Sciatic nerve (tissue), 2 donors: Measurements from ENCODE around the gene ZNF625. TPM values are rescaled to one million over a fixed set of nuclear protein-coding genes. Genes with fewer than 3 reads are reported as not detected.

ENCODE experiments used
- ATAC-seq: fragments of 200-7000 bp; cut with Tn5 transposase; one replicate; pipeline ENCODE4 v1.9.1; 2020; ENCODE audit warnings: mild to moderate bottlenecking, moderate library complexity
- DNase-seq: peaks from one replicate; pipeline ENCODE4 v3.0.0-alpha.2; 2020; ENCODE audit warnings: low spot score
- intact Hi-C: fragments of 100-400 bp; cut with DNase I; formaldehyde crosslinking; loops from one replicate; pipeline ENCODE4 v1.14.2; 2022
- total RNA-seq: library from RNA; stranded (reverse); fragmentation: NEBNext Ultra II Directional; extraction: Animal tissue kit (Norgen Biotek cat#: 25700); gene quantifications from one replicate; pipeline ENCODE4 v1.2.1, GENCODE V29; 2021
- donor health status: DM: no; HTN: no; CAD: no.
- donor health status: DM: no; HTN: no; CAD: no.

Gene ZNF625
- 7.3 TPM for total RNA-seq

DNA sequence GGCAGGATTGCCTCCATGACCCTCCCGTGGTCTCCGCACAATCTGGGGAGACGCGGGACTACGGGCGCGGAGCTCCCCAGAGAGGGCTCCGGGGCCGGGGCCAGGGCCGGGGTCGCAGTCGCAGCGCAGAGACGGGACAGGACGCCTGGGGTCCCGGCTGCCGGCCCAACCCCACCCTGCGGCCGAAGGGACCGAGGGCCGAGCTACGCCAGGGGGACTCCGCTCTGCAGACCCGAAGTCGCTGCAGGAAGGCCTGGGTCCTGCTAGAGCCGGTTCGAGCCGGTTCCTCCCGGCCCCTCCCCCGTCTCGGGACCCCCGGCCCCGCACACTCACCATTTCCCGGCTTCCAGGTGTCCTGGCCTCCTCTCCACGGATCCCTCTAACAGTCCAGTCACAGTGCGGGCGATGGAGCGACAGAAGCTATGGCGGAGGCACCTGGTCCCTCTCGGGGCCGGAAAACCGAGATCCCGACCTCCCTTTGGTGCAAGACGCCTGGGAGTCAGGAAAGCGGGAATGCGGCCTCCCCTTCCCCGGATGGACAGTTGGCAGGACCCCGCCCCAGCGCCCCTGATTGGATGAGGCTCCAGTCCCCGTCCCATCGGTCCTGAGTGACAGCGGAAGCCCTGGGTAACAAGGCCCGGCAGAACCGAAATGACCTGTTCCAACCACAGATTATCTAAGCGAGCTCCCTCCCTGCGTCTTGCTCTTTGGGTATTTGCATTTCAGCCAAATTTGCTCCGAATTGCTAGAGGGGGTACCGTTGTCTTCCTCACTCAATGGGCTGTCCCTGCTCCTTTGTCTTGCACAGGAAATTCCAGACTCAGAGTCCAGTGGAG, at the start of gene ZNF625:
TSS of gene ZNF625 (minus strand) at position 512 of the 836 bp plus-strand sequence. CDS start at position 336, 176 bp downstream.
- ATAC-seq: peak; percentile 97
- intact Hi-C loops: no loop called here
- DNase-seq: peak; percentile 88

DNA sequence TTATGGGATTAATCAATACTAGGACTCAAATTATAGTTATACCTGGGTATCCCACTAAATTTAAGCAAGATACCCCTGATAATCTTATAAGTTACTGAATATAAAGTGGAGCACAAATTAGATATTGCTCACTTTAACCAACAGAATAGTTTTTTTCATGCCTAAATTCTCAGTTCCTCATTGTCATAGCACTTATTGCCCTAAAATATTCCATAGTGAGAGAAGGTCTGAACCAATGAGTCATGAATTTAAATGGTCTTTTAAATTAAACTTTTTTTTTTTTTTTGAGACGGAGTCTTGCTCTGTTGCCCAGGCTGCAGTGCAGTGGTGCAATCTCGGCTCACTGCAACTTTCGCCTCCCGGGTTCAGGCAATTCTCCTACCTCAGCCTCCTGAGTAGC, 48.8 kb upstream of the ZNF625 start:
- DNase-seq (no peak), ATAC-seq (no peak)
- intact Hi-C loops: no loop called here

DNA sequence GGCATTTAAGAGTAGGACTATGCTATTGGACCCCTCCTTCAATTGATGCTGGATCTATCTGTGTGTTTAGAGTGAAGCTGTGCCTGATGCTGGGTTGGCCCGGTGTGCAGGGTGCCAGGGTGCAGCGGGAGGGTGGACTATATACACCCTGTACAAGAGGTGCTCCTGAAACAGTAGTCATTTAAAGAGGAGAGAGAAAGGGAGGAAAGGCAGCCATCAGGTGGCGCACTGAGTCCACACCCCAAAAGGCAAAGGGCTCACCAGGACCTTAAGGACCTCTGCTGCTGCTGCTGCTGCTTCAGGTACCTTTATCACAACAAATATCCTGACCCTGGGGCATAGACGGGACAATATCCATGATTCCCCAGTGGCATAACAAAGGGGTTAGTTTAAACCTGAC, 45.7 kb upstream of the ZNF625 start:
- ATAC-seq: no peak
- intact Hi-C loops: no loop called here
- DNase-seq: no peak

DNA sequence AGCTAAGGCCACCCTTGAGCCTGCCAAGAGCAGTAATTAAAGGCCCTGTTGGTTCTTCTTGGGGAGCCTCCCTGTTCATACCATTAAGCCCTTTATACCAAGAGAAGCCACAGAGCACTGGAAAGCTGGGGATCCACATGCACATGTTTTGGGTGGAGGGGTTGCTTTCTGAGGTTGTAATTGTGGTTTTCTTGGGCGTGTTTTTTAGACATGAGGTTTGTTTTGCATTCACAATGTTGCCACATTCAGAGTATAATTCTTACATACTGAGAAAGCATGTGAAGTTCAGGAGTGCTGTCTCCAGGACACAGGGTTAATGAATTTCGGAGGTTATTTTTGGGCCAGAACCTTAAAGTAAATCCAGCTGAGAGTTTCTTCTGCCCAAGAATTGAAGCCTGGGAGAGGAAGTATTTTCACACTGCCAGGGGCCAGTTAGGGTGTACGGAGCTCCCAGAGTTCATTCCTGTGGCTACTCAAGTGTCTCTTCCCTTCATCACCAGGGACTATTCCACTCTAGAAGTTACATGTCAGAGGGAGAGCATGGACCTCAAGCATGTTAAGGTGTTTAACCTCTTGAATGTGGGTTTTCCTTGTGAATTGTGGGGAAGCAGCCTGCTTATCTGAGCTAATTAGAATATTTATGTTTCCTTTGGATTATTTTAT, 43.4 kb upstream of the ZNF625 start:
- ATAC-seq: no peak
- DNase-seq: no peak
- intact Hi-C loops: no loop called here

DNA sequence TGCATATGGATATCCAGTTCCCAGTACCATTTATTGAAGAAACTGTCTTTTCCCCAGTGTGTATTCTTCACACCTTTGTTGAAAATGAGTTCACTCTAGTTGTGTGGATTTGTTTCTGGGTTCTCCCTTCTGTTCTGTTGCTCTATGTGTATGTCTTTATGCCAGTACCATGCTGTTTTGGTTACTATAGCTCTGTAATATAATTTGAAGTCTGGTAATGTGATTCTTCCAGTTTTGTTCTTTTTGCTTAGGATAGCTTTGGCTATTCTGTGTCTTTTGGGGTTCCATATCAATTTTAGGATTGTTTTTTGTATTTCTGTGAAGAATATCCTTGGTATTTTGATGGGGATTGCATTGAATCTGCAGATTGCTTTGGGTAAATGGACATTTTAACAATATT, 41.6 kb upstream of the ZNF625 start:
- no peak for DNase-seq

DNA sequence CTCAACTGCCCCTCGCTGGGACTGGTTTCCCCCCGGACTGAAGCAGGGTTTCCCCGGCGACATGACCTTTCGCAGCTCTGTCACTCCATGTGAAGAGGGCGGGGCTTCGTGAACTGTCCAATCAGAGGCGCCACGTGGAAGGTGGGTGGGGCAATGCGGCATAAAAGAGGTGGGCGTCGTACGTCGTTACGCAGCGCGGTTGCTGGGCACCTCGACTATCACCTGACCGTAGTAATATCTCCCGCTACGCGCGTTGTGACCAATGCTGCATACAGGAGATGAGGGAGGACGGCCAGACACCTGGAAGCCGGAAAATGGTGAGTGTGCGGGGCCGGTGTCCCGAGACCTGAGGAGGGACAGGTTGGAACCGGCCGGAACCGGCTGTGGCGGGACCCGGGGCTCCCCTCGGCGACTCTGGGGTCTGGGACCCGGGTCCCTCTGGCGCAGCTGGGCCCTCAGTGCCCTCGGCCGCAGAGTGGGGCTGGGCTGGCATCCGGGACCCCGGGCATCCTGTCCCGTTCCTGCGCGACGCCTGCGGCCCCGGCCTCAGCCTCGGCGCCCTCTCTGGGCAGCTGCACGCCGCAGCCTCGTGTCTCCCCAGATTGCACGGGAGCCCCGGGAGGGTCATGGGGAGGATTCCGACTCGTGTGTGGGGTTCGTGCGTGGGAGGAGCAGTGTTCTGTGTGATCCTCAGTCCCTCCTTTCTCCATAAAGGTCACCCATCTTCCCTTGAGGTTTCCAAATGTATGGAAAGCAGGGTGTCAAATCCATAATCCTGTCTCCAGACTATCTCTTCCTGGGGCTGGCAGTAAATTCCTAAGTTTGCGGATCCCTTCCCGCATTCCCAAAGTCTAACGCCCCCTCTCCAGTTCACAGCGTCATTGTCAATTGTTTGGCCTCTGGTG, 38.5 kb upstream of the ZNF625 start:
- peak; percentile 83 for DNase-seq
- intact Hi-C loops: no loop called here
- ATAC-seq: peak; percentile 87

More for the DNA sequence above, 41.6 kb upstream of the ZNF625 start:
- intact Hi-C loops: no loop called here
- no peak for ATAC-seq

DNA sequence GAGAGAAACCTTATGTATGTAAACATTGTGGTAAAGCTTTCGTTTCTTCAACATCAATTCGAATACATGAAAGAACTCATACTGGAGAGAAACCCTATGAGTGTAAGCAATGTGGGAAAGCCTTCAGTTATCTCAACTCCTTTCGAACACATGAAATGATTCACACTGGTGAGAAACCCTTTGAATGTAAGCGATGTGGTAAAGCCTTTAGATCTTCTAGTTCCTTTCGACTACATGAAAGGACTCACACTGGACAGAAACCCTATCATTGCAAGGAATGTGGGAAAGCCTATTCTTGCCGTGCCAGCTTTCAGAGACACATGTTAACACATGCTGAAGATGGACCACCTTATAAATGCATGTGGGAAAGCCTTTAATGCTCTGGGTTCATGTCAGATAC, 31.1 kb upstream of the ZNF625 start:
- DNase-seq (no peak), ATAC-seq (no peak)
- intact Hi-C loops: no loop called here

DNA sequence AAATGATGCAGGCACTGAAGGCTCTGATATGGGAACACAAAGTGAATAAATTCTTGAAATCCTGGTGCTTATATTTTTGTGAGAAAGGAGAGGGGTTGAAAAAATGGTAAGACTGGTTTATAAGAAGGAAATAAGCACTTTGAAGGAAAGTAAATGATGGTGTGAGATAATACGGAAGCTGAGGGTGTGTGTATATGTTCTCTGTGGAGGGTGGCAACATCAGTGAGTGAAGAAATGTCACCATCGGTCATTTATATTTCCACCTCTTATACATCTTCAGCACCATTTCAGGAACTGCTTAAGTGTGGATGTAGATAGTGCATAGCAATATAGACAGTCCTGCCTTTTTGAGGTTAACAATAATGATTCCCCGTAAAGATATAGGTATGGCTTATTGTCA, 23.8 kb upstream of the ZNF625 start:
- no peak for DNase-seq
- intact Hi-C loops: no loop called here
- ATAC-seq: no peak

DNA sequence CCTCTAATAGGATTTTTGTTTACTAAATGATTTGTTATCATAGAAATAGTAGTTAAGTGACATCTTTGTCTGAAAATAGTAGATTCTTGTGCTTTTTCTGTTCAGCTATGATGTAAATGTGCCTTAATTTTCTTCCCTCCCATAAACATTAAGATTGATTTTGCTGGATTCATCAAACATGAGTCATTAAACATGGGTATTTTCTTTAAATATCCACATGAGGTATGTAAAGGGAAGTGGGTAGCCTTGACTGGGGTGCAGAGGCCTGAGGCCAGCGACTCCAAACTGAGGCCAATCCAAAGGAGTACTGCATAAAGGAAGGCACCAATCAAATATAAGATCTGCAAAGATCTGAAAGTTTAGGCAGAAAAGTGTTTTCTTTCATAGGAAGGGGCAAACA, 10.1 kb upstream of the ZNF625 start:
- no peak for ATAC-seq
- DNase-seq: no peak
- intact Hi-C loops: no loop called here

DNA sequence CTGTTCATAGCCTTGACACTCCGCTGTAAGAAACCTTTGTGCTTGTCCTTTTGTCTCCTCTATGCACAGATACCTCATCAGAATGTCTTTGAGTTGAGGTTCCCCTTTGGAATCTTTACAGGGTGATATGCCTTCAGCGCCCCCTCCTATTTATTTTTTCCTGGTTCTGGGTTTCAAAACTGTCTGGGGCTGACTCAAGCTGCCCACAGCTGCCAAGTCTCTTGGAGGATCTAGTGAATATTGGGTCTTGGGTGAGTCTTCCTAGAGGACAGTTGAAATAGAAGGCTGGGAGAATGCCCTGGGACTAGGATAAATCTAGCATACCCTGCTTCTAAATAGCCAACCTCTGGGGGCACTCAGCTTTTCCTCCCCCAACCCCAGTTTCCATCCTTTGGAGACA, 7.3 kb upstream of the ZNF625 start:
- intact Hi-C loops: loop anchor here (1.0 kb wide), 1 partner anchor 18 kb away; no protein-coding TSS in a partner anchor
- no peak for ATAC-seq

DNA sequence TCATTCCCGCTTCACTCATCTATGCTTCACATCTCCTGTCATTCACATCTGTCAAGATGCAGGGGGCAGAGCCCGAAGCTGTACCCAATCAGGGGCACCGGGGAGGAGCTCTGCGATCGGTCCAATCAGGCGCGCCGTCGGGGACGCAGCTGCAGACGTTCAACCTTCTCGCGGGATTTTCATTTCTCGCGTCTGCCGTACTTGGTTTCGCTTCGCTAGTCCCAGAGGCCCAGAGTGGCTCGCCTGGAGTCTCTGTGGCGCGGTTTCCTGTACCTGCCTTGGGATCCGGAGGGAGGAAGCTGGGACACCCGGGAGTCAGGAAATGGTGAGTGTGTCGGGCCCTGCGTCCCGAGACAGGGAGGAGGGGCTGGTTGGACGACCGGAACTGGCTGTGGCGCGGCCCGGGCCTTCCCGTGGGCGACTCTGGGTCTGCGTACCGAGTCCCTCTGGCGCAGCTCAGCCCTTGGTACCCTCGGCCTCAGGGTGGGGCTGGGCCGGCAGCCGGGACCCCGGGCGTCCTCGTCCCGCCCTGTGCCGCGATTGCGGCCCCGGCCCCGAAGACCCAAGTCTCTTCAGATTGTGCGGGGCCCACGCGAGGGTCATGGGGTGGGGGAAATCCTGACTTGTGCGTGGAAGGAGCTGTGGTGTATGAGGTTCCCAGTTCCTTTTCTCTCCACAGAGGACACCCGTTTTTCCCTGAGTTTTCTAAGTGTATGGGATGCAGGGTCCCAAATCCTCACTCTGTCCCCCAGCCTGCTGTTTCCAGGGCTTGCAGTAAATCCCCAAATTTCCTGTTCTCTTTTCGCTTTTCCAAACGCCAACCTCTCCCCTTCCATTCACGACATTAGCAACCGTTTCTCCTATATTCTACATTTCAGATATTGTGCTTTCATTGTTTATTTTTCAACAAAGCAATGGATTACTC, 6.6 kb upstream of the ZNF625 start, which contains the start of gene ZNF136:
TSS of gene ZNF136 (plus strand) at position 215 of the 925 bp plus-strand sequence. CDS start at position 323, 108 bp downstream.
- intact Hi-C loops: no loop called here
- DNase-seq (peak; percentile 96), ATAC-seq (peak; percentile 100)

More for the DNA sequence above, 7.3 kb upstream of the ZNF625 start:
- no peak for DNase-seq

DNA sequence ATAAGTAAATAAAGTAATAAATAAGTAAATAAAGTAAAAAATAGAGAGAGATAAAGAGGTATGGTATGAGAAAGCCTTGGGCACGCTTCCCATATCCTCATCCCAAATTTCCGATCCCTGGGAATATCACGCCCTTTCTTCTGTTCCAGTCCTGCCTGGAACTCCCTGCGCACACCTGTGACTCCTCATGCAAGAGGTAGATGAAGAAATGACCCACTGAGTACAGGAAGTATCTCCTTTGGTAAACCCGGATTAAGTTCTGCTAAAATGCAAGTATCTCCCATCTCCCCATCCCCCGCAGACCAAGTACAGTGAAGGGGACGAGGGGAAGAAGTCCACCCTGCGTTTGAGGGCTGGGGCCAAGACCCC, 6.0 kb upstream of the ZNF625 start:
- no peak for ATAC-seq
- no peak for DNase-seq
- intact Hi-C loops: no loop called here

DNA sequence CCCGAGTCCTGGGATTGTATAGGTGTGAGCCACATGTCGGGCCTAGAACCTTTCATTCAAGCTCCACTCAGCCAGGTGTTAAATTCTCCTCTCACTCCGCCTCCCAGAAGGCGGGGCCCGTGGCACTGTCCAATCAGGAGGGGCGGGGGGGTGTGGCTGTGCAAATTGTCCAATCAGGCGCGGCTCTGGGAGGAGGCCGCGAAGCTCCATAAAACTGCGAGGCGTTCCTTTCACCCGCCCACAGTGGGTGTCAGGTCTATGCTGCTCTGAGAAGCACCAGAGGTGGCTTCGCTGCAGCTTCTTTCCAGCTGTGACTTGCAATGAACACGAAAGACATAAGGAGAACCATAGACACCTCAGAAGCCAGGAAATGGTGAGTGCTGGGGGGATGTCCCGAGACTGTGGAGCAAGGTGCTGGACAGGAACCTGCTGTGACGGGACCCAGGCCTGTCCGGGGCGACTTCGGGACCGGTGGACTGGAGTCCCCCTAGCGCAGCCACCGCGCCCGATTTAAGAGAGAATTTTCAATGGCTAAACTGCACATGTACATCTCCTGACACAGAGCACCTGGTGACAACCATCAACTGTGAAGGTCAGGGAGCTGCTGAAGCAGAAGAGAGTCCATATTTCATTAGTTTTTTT, 3.4 kb upstream of the ZNF625 start:
- no peak for DNase-seq
- ATAC-seq: no peak
- intact Hi-C loops: no loop called here

DNA sequence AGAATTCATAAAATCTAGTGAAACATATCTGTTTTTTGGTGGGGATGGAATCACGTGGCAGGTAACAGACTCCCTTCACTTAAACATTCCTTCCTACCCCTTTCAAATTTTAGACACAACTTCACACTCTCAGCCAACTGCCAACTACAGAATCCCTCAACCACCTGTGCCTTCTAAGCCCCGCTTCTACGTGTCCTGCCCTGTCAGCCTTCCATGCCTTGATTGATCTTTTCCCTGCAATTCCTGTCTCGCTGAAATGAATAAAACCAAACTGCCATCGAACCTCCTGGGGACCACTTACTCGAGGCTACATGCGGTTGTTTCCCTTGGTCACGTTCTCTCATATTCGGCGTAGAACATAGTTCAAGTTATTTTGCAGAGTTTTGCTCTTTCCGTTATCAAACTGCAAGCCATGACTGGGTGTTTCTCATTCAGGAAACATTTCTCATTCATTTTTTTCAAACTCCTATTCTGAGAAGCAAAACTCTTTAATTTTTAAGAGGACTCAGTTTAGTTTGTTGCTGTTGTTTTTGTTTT, 1.1 kb downstream of the ZNF625 start:
- intact Hi-C loops: no loop called here
- no peak for ATAC-seq
- DNase-seq: no peak

DNA sequence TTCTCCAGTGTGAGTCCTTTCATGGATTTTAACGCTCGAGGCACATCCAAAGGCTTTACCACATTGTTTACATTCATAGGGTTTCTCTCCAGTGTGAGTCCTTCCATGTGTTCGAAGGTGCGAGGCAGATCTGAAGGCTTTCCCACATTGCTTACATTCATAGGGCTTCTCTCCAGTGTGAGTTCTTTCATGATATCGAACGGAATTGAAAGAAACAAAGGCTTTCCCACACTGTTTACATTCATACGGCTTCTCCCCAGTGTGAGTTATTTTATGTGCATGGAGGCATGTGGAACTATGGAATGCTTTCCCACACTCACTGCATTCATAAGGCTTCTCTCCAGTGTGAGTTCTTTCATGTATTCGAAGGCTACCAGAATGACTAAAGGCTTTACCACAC, 11.2 kb downstream of the ZNF625 start:
- DNase-seq (no peak), ATAC-seq (no peak)
- intact Hi-C loops: no loop called here

DNA sequence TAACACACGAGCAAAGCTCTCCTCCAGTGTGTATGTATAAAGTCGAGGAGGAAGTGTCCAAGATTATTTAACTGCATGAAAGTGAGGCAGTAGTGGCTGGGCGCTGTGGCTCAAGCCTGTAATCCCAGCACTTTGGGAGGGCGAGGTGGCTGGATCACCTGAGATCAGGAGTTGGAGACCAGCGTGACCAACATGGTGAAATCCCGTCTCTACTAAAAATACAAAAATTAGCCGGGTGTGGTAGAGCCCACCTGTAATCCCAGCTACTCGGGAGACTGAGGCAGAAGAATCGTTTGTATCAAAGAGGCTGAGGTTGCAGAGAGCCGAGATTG, 15.2 kb downstream of the ZNF625 start:
- intact Hi-C loops: no loop called here
- DNase-seq: no peak
- no peak for ATAC-seq

DNA sequence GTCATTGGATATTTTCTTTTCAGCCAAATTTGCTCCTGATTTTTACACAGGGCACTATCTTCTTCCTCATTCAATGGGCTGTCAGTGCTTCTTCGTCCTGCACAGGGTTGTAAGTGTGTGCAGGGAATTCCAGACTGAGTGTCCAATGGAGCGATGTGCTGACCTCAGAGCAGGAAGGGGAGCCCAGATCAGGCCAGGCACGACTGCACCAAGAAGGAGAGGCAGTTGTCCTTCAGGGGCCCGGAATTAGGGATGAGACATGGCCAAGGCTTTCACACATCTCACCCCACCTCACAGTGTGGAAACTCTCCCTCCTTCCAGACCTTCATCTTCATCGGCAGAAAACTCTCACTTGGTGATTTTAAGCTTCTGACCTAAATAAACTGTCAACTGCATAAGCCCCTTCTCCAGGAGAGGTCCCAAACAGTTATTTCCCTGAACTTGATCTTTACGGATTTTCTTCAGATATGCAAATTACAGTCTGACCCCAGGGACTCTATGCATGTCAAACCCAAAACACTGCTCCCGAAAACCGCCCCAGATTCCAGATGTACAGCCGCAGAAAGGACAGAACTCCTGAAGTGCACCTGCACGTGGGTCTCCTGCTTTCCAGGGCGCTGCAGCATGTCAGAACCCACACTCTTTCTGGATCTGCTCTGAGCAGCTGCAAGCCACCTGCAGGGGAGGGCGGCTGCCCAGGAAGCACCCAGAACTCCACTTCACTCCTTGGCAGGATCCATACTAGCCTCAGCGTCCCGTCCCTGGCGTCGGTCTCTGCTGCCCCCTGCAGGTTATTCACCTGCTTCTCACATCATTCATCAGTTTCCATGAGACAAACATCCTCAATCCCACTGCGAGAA, 15.8 kb downstream of the ZNF625 start:
- peak; percentile 94 for ATAC-seq
- intact Hi-C loops: no loop called here
- peak; percentile 94 for DNase-seq
